Left renal pelvis (tissue), 4 donors: Measurements from ENCODE around the gene FAM209B. TPM values are rescaled to one million over a fixed set of nuclear protein-coding genes. Genes with fewer than 3 reads are reported as not detected.
"Not testable (repeated sequence)": the region's sequence is repeated elsewhere in the genome, so short reads cannot be mapped to it uniquely, and the experiment has no call there.

ENCODE experiments used
- DNase-seq, 4 donors: peaks; one replicate each; pipeline ENCODE4 v3.0.0-alpha.2; 2013; ENCODE audit warnings: low read depth in 4 of 4, low spot score in 3 of 4
- polyA plus RNA-seq, 4 donors: library from polyadenylated mRNA; unstranded; fragments of 120-200 nt; gene quantifications; one replicate each; pipeline ENCODE4 v1.2.1, GENCODE V29; 2013; ENCODE audit not compliant: insufficient read length in 4 of 4

The FAM209B gene
- polyA plus RNA-seq, 4 donors = 0.27 to 0.34 (median 0.30) TPM

GRCh38 chr20:56537997-56538396 is 5.0 kb downstream of the FAM209B start:
- DNase-seq = no peak

GRCh38 chr20:56540415-56540814 is 7.4 kb downstream of the FAM209B start:
- DNase-seq = no peak

- no peak for DNase-seq
Observed at GRCh38 chr20:56542489-56543030, 9.5 kb downstream of the FAM209B start.

- no peak for DNase-seq
Observed at GRCh38 chr20:56551571-56551970, 18.5 kb downstream of the FAM209B start.

- no peak for DNase-seq
Observed at GRCh38 chr20:56552911-56553629, 20.0 kb downstream of the FAM209B start.

- DNase-seq = no peak
Observed at GRCh38 chr20:56554869-56555268, 21.8 kb downstream of the FAM209B start.

- DNase-seq = no peak
Observed at GRCh38 chr20:56558968-56559367, 25.9 kb downstream of the FAM209B start.

- DNase-seq = not testable (repeated sequence)
Observed at GRCh38 chr20:56564526-56564925, 31.5 kb downstream of the FAM209B start.

GRCh38 chr20:56565511-56565910 is 32.5 kb downstream of the FAM209B start:
- DNase-seq = no peak

GRCh38 chr20:56566621-56567020 is 33.6 kb downstream of the FAM209B start:
- no peak for DNase-seq

GRCh38 chr20:56570832-56571231 is 37.8 kb downstream of the FAM209B start:
- no peak for DNase-seq

GRCh38 chr20:56572172-56572571 is 39.1 kb downstream of the FAM209B start:
- no peak for DNase-seq

- no peak for DNase-seq
Observed at GRCh38 chr20:56573986-56574385, 40.9 kb downstream of the FAM209B start.

- DNase-seq = no peak
Observed at GRCh38 chr20:56574531-56575142, 41.6 kb downstream of the FAM209B start.

GRCh38 chr20:56575157-56575556 is 42.1 kb downstream of the FAM209B start:
- no peak for DNase-seq

- DNase-seq = no peak
Observed at GRCh38 chr20:56575961-56576360, 42.9 kb downstream of the FAM209B start.

- no peak for DNase-seq
Observed at GRCh38 chr20:56579301-56579710, 46.3 kb downstream of the FAM209B start.

- no peak for DNase-seq
Observed at GRCh38 chr20:56580226-56580625, 47.2 kb downstream of the FAM209B start.

GRCh38 chr20:56581701-56582100 is 48.7 kb downstream of the FAM209B start:
- DNase-seq = no peak

- no peak for DNase-seq
Observed at GRCh38 chr20:56582542-56582941, 49.5 kb downstream of the FAM209B start.

- DNase-seq = no peak
Observed at GRCh38 chr20:56584916-56585315, 51.9 kb downstream of the FAM209B start.
